ENCODE results near the gene ABHD12.

ABHD12 gene

GRCh38 chr20:25303292-25304024 lies 87.2 kb downstream of the ABHD12 start:
- no peak for DNase-seq

GRCh38 chr20:25302596-25302995 lies 88.0 kb downstream of the ABHD12 start:
- DNase-seq: no peak

- no peak for DNase-seq
Measured at GRCh38 chr20:25301357-25301920, 89.2 kb downstream of the ABHD12 start.

- no peak for DNase-seq
Measured at GRCh38 chr20:25300496-25301170, 90.0 kb downstream of the ABHD12 start.

GRCh38 chr20:25299806-25300205 lies 90.8 kb downstream of the ABHD12 start:
- no peak for DNase-seq

- DNase-seq: no peak
Measured at GRCh38 chr20:25297141-25297905, 93.3 kb downstream of the ABHD12 start.

- peak; percentile 39 for DNase-seq
Measured at GRCh38 chr20:25296094-25297093, 94.2 kb downstream of the ABHD12 start.

GRCh38 chr20:25295386-25296093 lies 95.1 kb downstream of the ABHD12 start:
- DNase-seq: no peak

- DNase-seq: peak; percentile 70
Measured at GRCh38 chr20:25294459-25295385, 95.9 kb downstream of the ABHD12 start.

GRCh38 chr20:25293910-25294458 lies 96.7 kb downstream of the ABHD12 start:
- DNase-seq: no peak

- DNase-seq: no peak
Measured at GRCh38 chr20:25293507-25293906, 97.1 kb downstream of the ABHD12 start.

GRCh38 chr20:25292176-25292891 lies 98.3 kb downstream of the ABHD12 start:
- DNase-seq: no peak

- no peak for DNase-seq
Measured at GRCh38 chr20:25291432-25292133, 99.1 kb downstream of the ABHD12 start.

GRCh38 chr20:25290646-25291431 lies 99.8 kb downstream of the ABHD12 start:
- DNase-seq: no peak

- DNase-seq: no peak
Measured at GRCh38 chr20:25289886-25290597, 100.6 kb downstream of the ABHD12 start.

- no peak for DNase-seq
Measured at GRCh38 chr20:25288291-25289181, 102.1 kb downstream of the ABHD12 start.

Measured in midbrain (tissue), 1 donor.